Effector memory CD4-positive, alpha-beta T cell (primary cell): ENCODE results near the gene CPN2.

Experiments used
- DNase-seq, 3 donors: peaks; one replicate each; pipeline ENCODE4 v3.0.0-alpha.2; 2020
- H3K27ac ChIP-seq: 2 replicates; pipeline ENCODE4 v1.7.0; 2013; ENCODE audit warnings: mild to moderate bottlenecking, low read length, moderate library complexity; ENCODE audit not compliant: insufficient read depth, poor library complexity, severe bottlenecking
- H3K27me3 ChIP-seq: replicated peaks from 2 replicates; pipeline ENCODE4 v1.7.0; 2013; ENCODE audit warnings: mild to moderate bottlenecking, low read length; ENCODE audit not compliant: insufficient read depth, control insufficient read depth, poor library complexity, severe bottlenecking
- H3K36me3 ChIP-seq: 2 replicates; pipeline ENCODE4 v1.7.0; 2013; ENCODE audit warnings: mild to moderate bottlenecking, low read length, moderate library complexity; ENCODE audit not compliant: control insufficient read depth, insufficient read depth
- H3K4me1 ChIP-seq: 2 replicates; pipeline ENCODE4 v1.7.0; 2013; ENCODE audit warnings: low read length, mild to moderate bottlenecking; ENCODE audit not compliant: control insufficient read depth, insufficient read depth, poor library complexity, severe bottlenecking
- H3K4me3 ChIP-seq: 2 replicates; pipeline ENCODE4 v1.7.0; 2013; ENCODE audit warnings: low read length, low read depth, mild to moderate bottlenecking; ENCODE audit not compliant: insufficient read depth, poor library complexity, severe bottlenecking
- H3K9me3 ChIP-seq: 2 replicates; pipeline ENCODE4 v1.7.0; 2013; ENCODE audit warnings: mild to moderate bottlenecking, low read length, moderate library complexity; ENCODE audit not compliant: control insufficient read depth

Gene CPN2

GRCh38 chr3:194360568-194360967 is 9.4 kb upstream of the CPN2 start:
- no peak for DNase-seq
- H3K27ac ChIP-seq: no peak overlapping the region

GRCh38 chr3:194357681-194358080 is 6.6 kb upstream of the CPN2 start:
- Histone ChIP-seq H3K27ac (no peak overlapping the region), H3K27me3 (no peaks in the 10 kb centered on the region), H3K36me3 (no peaks in the 10 kb centered on the region), H3K4me1 (no peaks in the 10 kb centered on the region), H3K4me3 (no peak overlapping the region), H3K9me3 (no peaks in the 10 kb centered on the region)
- DNase-seq: no peak

More at GRCh38 chr3:194360568-194360967, 9.4 kb upstream of the CPN2 start:
- no peak overlapping the region for H3K4me3 ChIP-seq
- no peaks in the 10 kb centered on the region for H3K4me1 ChIP-seq
- no peaks in the 10 kb centered on the region for H3K36me3 ChIP-seq
- no peaks in the 10 kb centered on the region for H3K27me3 ChIP-seq
- no peaks in the 10 kb centered on the region for H3K9me3 ChIP-seq

DNA sequence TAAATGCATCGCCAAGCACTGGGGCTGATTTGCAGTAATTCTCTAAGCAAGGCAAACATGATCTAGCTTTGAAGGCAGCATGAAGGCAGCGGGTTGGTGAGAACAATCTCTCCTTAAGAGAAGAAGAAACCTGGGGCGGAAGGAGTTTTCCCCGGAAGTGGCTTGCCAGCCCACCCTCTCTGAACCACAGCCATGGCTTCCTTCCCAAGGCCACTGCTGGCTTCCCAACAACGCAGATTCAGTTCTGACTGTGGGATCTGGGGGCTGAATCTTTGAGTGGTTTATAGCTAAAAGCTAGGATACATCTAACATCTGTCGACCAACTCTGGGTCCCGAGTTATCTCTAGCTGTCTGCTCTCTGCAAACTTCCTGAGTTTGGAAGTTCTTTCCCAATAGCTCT is 4.3 kb upstream of the CPN2 start:
- H3K4me1 ChIP-seq: no peaks in the 10 kb centered on the region
- no peak overlapping the region for H3K27ac ChIP-seq
- H3K27me3 ChIP-seq: no peaks in the 10 kb centered on the region
- no peaks in the 10 kb centered on the region for H3K9me3 ChIP-seq
- H3K36me3 ChIP-seq: no peaks in the 10 kb centered on the region
- H3K4me3 ChIP-seq: no peak overlapping the region
- no peak for DNase-seq

DNA sequence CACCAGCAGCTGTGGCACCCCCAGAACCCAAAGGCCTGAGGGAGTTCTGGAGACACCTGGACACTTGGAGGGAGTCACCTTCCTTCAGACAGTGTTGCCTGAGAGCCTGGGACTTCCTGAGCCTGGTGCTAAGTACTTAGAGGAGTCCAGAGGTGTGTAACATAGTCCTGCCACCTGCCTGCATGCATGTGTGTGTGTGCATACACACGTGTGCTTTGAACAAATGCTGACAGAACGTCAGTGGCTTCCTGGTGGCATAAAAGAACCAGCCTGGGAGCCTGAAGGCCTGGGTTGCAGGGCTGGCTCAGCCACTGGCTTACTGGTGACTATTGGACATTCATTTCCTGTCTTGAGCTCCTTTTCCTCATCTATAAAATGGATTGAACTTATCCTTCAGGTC is 3.2 kb upstream of the CPN2 start:
- Histone ChIP-seq H3K9me3 (no peaks in the 10 kb centered on the region), H3K27me3 (no peaks in the 10 kb centered on the region)

GRCh38 chr3:194352667-194353246 is 1.6 kb upstream of the CPN2 start:
- Histone ChIP-seq H3K36me3 (no peaks in the 10 kb centered on the region), H3K4me1 (no peaks in the 10 kb centered on the region), H3K4me3 (no peak overlapping the region), H3K9me3 (no peaks in the 10 kb centered on the region), H3K27ac (no peak overlapping the region), H3K27me3 (no peaks in the 10 kb centered on the region)
- no peak for DNase-seq

More for the DNA sequence above, 3.2 kb upstream of the CPN2 start:
- H3K36me3 ChIP-seq: no peaks in the 10 kb centered on the region
- H3K4me3 ChIP-seq: no peak overlapping the region
- no peaks in the 10 kb centered on the region for H3K4me1 ChIP-seq
- H3K27ac ChIP-seq: no peak overlapping the region
- no peak for DNase-seq

DNA sequence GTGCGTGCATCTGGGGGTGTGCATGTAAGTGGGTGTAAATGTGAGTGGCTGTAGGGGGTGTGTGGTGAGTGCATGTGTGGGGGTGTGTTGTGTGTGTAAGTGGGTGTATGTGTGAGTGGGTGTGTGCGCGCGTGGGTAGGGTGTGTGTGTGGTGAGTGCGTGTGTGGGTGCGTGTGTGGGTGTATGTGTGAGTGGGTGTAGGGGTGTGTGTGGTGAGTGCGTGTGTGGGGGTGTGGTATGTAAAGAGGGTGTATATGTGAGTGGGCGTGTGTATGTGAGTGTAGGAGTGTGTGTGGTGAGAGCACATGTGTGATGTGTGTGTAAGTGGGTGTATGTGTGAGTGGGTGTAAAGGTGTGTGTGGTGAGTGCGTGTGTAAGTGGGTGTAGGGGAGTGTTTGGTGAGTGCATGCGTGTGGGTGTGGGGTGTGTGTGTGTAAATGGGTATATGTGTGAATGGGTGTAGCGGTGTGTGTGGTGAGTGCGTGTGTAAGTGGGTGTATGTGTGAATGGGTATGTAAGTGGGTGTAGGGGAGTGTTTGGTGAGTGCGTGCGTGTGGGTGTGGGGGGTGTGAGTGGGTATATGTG is 916 bp upstream of the CPN2 start:
- Histone ChIP-seq H3K9me3 (no peaks in the 10 kb centered on the region), H3K36me3 (no peaks in the 10 kb centered on the region), H3K27me3 (no peaks in the 10 kb centered on the region), H3K27ac (no peak overlapping the region), H3K4me1 (no peaks in the 10 kb centered on the region), H3K4me3 (no peak overlapping the region)
- no peak for DNase-seq

- no peaks in the 10 kb centered on the region for H3K27me3 ChIP-seq
- H3K4me3 ChIP-seq: no peak overlapping the region
- no peak overlapping the region for H3K27ac ChIP-seq
- no peaks in the 10 kb centered on the region for H3K9me3 ChIP-seq
- H3K36me3 ChIP-seq: no peaks in the 10 kb centered on the region
- no peaks in the 10 kb centered on the region for H3K4me1 ChIP-seq
- no peak for DNase-seq
These were observed 429 bp downstream of the CPN2 start for GRCh38 chr3:194350726-194351071.

GRCh38 chr3:194348354-194348753 is 2.8 kb downstream of the CPN2 start:
- H3K4me3 ChIP-seq: no peak overlapping the region
- no peaks in the 10 kb centered on the region for H3K36me3 ChIP-seq
- H3K27me3 ChIP-seq: no peaks in the 10 kb centered on the region
- no peaks in the 10 kb centered on the region for H3K4me1 ChIP-seq
- H3K9me3 ChIP-seq: no peaks in the 10 kb centered on the region
- H3K27ac ChIP-seq: no peak overlapping the region
- no peak for DNase-seq

DNA sequence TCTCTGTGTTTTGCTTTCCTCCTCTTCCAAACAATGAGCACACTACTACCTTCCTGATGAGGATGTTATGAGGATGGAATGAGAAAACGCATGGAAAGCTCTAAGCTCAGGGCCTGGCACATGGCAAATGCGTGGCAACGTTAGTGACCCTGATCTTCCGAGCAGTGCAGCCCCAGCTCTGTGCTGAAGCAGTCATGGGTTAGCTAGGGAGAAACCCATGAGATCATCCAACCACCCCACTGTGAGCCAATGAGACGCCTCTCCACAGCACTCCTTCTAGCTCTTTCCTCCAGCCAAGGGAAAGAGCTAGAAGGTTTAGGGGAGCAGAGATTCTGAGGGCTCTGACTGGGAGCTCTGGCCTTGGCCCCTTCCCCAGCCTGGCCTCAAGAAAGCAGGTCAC is 4.5 kb downstream of the CPN2 start:
- Histone ChIP-seq H3K4me1 (no peaks in the 10 kb centered on the region), H3K4me3 (no peak overlapping the region), H3K9me3 (no peaks in the 10 kb centered on the region), H3K36me3 (no peaks in the 10 kb centered on the region), H3K27me3 (no peaks in the 10 kb centered on the region), H3K27ac (no peak overlapping the region)
- no peak for DNase-seq

GRCh38 chr3:194346035-194346434 is 5.1 kb downstream of the CPN2 start:
- H3K9me3 ChIP-seq: no peaks in the 10 kb centered on the region

More at GRCh38 chr3:194346035-194346434, 5.1 kb downstream of the CPN2 start:
- no peaks in the 10 kb centered on the region for H3K36me3 ChIP-seq
- H3K27me3 ChIP-seq: no peaks in the 10 kb centered on the region
- DNase-seq: no peak
- no peaks in the 10 kb centered on the region for H3K4me1 ChIP-seq
- no peak overlapping the region for H3K27ac ChIP-seq
- H3K4me3 ChIP-seq: no peak overlapping the region
